Kidney (tissue), 14 donors: ENCODE results near the gene ANKRD1. TPM values are rescaled to one million over a fixed set of nuclear protein-coding genes. Genes with fewer than 3 reads are reported as not detected.

Experiments
- DNase-seq, 5 donors: peaks; one replicate each; pipeline ENCODE4 v3.0.0-alpha.2; 2013 to 2020
- FAIRE-seq: peaks from 2 replicates; lab custom pipeline; 2012; peaks lifted over from hg19 to GRCh38; lab: Jason Lieb, UNC
- H3K27ac ChIP-seq, 2 donors: one replicate each; pipeline ENCODE4 v1.7.0; 2013; ENCODE audit warnings: low read depth in 2 of 2, low read length in 2 of 2, inconsistent platforms in 1 of 2
- H3K27me3 ChIP-seq: one replicate; pipeline ENCODE4 v1.7.1; 2013; ENCODE audit warnings: low read length, inconsistent platforms; ENCODE audit not compliant: control insufficient read depth, insufficient read depth
- H3K36me3 ChIP-seq, 3 donors: one replicate each; pipeline versions ENCODE4 v1.7.0 to v1.7.1; 2013; ENCODE audit warnings: low read length in 3 of 3, control low read depth in 1 of 3, inconsistent platforms in 1 of 3; ENCODE audit not compliant: insufficient read depth in 3 of 3, control insufficient read depth in 2 of 3
- H3K4me1 ChIP-seq, 3 donors: one replicate each; pipeline versions ENCODE4 v1.7.0 to v1.7.1; 2013; ENCODE audit warnings: low read length in 3 of 3, inconsistent platforms in 1 of 3, low read depth in 1 of 3; ENCODE audit not compliant: control insufficient read depth in 2 of 3, insufficient read depth in 2 of 3
- H3K4me3 ChIP-seq, 3 donors: one replicate each; pipeline versions ENCODE4 v1.7.0 to v1.8.1; 2013; ENCODE audit warnings: low read length in 3 of 3, control low read depth in 1 of 3, inconsistent platforms in 1 of 3
- H3K9ac ChIP-seq, 3 donors: one replicate each; pipeline versions ENCODE4 v1.7.0 to v1.7.1; 2013; ENCODE audit warnings: low read length in 3 of 3, control low read depth in 1 of 3, inconsistent platforms in 1 of 3
- H3K9me3 ChIP-seq, 3 donors: one replicate each; pipeline versions ENCODE4 v1.7.0 to v1.7.1; 2013; ENCODE audit warnings: low read length in 3 of 3, control low read depth in 1 of 3, inconsistent platforms in 1 of 3; ENCODE audit not compliant: control insufficient read depth in 2 of 3, insufficient read depth in 1 of 3
- intact Hi-C: fragments of 100-400 bp; cut with DNase I; formaldehyde crosslinking; loops from one replicate; pipeline ENCODE4 v1.11.1; 2022
- polyA plus RNA-seq: library from polyadenylated mRNA; stranded (reverse); fragments of 350-450 nt; fragmentation: Illumina TruSeq; extraction: RNeasy Lipid Tissue Mini Kit (QIAGEN cat#74804); gene quantifications from one replicate; pipeline ENCODE4 v1.2.3, GENCODE V29; 2014; ENCODE audit warnings: low read depth, low replicate concordance; ENCODE audit not compliant: insufficient read depth
- total RNA-seq: library from RNA; stranded (reverse); fragmentation: NEBNext Ultra II Directional; extraction: Animal tissue kit (Norgen Biotek cat#: 25700); gene quantifications from one replicate; pipeline ENCODE4 v1.2.1, GENCODE V29; 2021
- TF ChIP-seq, protein P1 (sequence below): IDR thresholded peaks from 3 replicates; pipeline ENCODE4 v1.5.1; 2012; ENCODE audit warnings: mild to moderate bottlenecking, moderate library complexity, borderline replicate concordance; ENCODE audit not compliant: insufficient read depth; ENCODE audit errors: extremely low read depth
- donor health status: control.
- donor health status: control.
- donor health status: control.
- donor health status: control.
- donor health status: control.
- donor health status: DM: yes; HTN: yes; CAD: no.
- donor health status: Normal renal cell carcinoma (clear cell type).

Gene ANKRD1
- total and polyA plus RNA-seq, 2 donors from 2014 or later, result 0.58 TPM; not detected in 1

DNA sequence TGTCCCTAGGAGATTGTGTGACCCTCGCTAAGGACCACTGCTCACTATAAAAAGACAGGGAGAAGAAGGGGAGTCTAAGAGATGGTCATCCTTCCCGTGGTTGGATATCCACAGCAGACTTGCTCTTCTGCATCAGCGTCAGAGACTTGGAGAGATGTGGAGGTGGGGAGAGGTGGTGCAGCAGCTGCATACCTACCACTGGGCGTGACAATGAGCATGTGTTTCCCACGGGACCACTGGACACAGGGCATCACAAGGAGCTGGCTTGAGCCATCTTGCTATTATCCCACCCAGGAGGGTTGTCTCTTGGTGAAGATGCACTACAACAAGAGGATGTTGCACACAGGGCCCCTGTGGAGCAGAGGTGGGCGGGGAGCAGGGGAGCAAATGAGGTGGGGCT lies 18.8 kb upstream of the ANKRD1 start:
- no peaks in the 10 kb centered on the region for H3K36me3 ChIP-seq
- DNase-seq, result no peak
- no peak overlapping the region for H3K4me3 ChIP-seq
- no peaks in the 10 kb centered on the region for H3K9me3 ChIP-seq
- no peak overlapping the region for H3K9ac ChIP-seq
- intact Hi-C loops, result no loop called here
- no peaks in the 10 kb centered on the region for H3K27me3 ChIP-seq
- no peak for FAIRE-seq
- TF ChIP-seq, protein P1, sequence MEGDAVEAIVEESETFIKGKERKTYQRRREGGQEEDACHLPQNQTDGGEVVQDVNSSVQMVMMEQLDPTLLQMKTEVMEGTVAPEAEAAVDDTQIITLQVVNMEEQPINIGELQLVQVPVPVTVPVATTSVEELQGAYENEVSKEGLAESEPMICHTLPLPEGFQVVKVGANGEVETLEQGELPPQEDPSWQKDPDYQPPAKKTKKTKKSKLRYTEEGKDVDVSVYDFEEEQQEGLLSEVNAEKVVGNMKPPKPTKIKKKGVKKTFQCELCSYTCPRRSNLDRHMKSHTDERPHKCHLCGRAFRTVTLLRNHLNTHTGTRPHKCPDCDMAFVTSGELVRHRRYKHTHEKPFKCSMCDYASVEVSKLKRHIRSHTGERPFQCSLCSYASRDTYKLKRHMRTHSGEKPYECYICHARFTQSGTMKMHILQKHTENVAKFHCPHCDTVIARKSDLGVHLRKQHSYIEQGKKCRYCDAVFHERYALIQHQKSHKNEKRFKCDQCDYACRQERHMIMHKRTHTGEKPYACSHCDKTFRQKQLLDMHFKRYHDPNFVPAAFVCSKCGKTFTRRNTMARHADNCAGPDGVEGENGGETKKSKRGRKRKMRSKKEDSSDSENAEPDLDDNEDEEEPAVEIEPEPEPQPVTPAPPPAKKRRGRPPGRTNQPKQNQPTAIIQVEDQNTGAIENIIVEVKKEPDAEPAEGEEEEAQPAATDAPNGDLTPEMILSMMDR, result no peak
- H3K4me1 ChIP-seq, result no peaks in the 10 kb centered on the region
- H3K27ac ChIP-seq, result no peak overlapping the region

DNA sequence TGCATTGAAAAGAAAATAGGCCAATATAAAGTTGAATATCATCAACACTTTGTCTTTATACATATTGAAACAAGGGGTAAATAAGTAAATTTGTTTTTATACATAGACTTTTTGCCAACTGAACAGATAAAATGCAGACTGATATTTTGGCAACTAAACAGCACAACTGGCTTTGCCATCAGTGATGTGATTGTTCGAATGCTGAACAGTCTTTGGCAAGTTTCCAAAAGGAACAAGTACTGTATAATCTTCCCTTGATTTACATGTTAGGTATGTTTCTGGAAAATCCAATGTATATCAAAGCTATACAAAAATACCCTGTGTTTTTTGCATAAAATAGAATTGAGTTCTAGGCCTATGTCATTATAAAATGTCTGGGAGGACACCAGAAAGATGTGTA lies 18.2 kb upstream of the ANKRD1 start:
- FAIRE-seq, result no peak
- intact Hi-C loops, result no loop called here
- TF ChIP-seq, protein P1, result no peak
- H3K36me3 ChIP-seq, result no peaks in the 10 kb centered on the region
- no peak for DNase-seq
- no peak overlapping the region for H3K9ac ChIP-seq
- H3K27ac ChIP-seq, result no peak overlapping the region
- no peaks in the 10 kb centered on the region for H3K9me3 ChIP-seq
- no peaks in the 10 kb centered on the region for H3K4me1 ChIP-seq
- no peak overlapping the region for H3K4me3 ChIP-seq
- H3K27me3 ChIP-seq, result no peaks in the 10 kb centered on the region

DNA sequence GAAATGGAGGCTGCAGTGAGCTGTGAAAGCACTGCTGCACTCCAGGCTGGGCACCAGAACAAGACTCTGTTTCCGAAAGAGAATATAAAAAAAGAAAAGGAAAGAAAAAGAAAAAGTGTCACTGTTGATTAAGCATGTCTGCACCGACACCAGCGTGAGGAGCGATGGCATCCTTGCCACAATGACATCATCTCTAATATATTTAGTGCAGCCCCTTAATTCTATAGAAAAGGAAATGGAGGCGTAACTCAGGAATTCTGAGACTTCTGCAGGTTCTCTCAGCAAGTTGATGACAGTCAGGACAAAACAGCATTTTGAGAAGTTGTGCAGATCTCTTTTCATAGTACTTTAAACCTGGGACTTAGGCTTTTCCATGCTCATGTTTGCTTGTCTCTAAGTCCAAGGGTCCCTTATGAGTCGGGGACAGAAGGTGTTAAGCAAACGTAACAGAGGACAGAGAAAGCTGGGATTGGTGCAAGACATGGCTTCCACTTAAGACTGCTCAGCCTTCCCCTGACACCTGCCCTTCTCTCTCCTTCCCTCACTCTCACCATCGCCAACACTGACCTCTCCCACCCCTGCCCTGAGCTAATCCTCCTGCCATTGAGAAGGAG lies 16.9 kb upstream of the ANKRD1 start:
- H3K4me3 ChIP-seq, result no peak overlapping the region
- H3K27me3 ChIP-seq, result no peaks in the 10 kb centered on the region
- H3K9ac ChIP-seq, result no peak overlapping the region
- H3K36me3 ChIP-seq, result no peaks in the 10 kb centered on the region
- TF ChIP-seq, protein P1, result no peak
- intact Hi-C loops, result no loop called here
- FAIRE-seq (no peak), DNase-seq (no peak)
- no peak overlapping the region for H3K27ac ChIP-seq
- H3K9me3 ChIP-seq, result no peaks in the 10 kb centered on the region
- no peaks in the 10 kb centered on the region for H3K4me1 ChIP-seq

DNA sequence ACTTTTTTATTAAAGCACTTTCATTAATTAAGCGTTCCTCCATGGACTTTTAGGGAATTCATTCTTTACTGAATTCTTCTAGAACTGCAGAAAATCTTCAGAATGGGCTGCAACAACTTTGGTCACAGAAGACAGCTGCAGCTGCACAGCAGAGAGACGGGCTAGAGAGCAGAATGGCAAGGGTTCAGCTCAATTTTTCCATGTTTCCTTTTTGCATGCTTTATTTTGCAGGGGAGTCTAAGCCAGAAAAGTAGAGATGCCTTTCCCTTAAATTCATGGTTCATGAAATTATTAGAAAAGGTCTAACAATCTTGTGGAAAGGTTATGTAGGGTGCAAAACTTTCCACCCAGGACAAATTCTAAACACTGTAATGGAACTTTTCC lies 15.4 kb upstream of the ANKRD1 start:
- DNase-seq (no peak), FAIRE-seq (no peak)
- no peaks in the 10 kb centered on the region for H3K36me3 ChIP-seq
- no peak overlapping the region for H3K27ac ChIP-seq
- peaks cover 0 to 3% (median 2%) of the 10 kb centered on the region in 3 donors for H3K4me1 ChIP-seq
- H3K4me3 ChIP-seq, result no peak overlapping the region
- H3K9ac ChIP-seq, result no peak overlapping the region
- intact Hi-C loops, result no loop called here
- no peaks in the 10 kb centered on the region for H3K9me3 ChIP-seq
- TF ChIP-seq, protein P1, result no peak
- H3K27me3 ChIP-seq, result no peaks in the 10 kb centered on the region
